Measurements from ENCODE around the gene CSTA.

Gene CSTA

DNA sequence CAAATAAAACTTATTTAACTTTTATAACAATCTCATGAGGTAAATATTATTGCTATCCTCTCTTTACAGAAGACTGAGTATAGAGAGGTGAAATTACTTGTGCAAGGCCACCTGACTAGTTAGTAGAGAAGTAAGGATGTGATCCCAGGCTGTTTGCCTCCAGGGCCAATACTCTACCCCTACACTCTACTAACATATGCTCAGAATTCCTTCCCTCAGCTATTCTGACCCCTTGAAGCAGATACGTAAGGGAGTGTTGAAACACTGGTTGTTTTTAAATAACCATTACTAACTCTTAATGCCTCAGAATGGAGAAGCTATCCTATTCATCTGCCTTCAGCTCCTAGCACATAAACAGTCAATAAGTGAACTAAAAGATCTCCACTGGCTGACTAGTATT, 24.1 kb downstream of the CSTA start:
- Histone ChIP-seq H3K4me3 (ENCODE audit: low read length, poor library complexity, severe bottlenecking) (no peak overlapping the region), H3K9me3 (ENCODE audit: insufficient read depth, low read depth, low read length) (no peaks in the 10 kb centered on the region), H3K9me2 (replicated peaks; ENCODE audit: low read depth, low read length) (no peaks in the 10 kb centered on the region), H2AFZ (ENCODE audit: low read length) (no peak overlapping the region), H3K4me2 (ENCODE audit: low read depth, low read length, poor library complexity, severe bottlenecking) (no peak overlapping the region), H3F3A (ENCODE audit: low read depth) (no peaks in the 10 kb centered on the region), H4K20me1 (ENCODE audit: insufficient read depth, low read length, poor library complexity, severe bottlenecking) (no peaks in the 10 kb centered on the region), H3K27me3 (ENCODE audit: insufficient read depth, low read length, poor library complexity, severe bottlenecking) (no peaks in the 10 kb centered on the region), H3K79me2 (ENCODE audit: insufficient read depth, low read length) (no peaks in the 10 kb centered on the region), H3K9ac (ENCODE audit: low read depth, low read length, poor library complexity, severe bottlenecking) (no peak overlapping the region), H3K36me3 (ENCODE audit: insufficient read depth, low read length) (no peaks in the 10 kb centered on the region), H3K4me1 (ENCODE audit: insufficient read depth, low read length, poor library complexity, severe bottlenecking) (no peaks in the 10 kb centered on the region)
- no peak for TF ChIP-seq EZH2phosphoT487 (IDR thresholded peaks at IDR 0.05; ENCODE audit: borderline replicate concordance)
- TF ChIP-seq, protein P1, sequence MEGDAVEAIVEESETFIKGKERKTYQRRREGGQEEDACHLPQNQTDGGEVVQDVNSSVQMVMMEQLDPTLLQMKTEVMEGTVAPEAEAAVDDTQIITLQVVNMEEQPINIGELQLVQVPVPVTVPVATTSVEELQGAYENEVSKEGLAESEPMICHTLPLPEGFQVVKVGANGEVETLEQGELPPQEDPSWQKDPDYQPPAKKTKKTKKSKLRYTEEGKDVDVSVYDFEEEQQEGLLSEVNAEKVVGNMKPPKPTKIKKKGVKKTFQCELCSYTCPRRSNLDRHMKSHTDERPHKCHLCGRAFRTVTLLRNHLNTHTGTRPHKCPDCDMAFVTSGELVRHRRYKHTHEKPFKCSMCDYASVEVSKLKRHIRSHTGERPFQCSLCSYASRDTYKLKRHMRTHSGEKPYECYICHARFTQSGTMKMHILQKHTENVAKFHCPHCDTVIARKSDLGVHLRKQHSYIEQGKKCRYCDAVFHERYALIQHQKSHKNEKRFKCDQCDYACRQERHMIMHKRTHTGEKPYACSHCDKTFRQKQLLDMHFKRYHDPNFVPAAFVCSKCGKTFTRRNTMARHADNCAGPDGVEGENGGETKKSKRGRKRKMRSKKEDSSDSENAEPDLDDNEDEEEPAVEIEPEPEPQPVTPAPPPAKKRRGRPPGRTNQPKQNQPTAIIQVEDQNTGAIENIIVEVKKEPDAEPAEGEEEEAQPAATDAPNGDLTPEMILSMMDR (conservative IDR thresholded peaks at IDR 0.05; ENCODE audit: low read length): no peak

DNA sequence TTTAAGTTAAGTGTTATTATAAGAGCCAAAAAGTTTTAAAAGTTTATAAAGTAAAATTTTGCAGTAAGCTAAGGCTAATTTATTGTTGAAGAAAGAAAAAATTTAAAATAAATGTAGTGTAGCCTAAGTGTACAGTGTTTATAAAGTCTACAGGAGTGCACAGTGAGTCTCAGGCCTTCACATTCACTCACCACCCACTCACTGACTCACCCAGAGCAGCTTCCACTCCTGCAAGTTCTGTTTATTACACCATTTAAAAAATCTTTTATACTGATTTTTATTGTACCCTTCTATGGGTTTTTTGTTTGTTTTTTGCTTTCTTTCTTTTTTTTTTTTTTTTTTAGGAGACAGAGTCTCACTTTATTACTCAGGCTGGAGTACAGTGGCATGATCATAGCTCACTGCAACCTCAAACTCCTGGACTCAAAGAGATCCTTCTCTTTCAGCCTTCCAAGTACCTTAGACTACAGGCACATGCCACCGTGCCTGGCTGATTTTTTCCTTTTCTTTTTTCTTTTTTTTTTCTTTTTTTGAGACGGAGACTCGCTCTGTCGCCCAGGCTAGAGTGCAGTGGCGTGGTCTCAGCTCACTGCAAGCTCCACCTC, 25.9 kb downstream of the CSTA start:
- H3K4me3 ChIP-seq (ENCODE audit: low read length, poor library complexity, severe bottlenecking): no peak overlapping the region
- H3K27me3 ChIP-seq (ENCODE audit: insufficient read depth, low read length, poor library complexity, severe bottlenecking): no peaks in the 10 kb centered on the region
- no peaks in the 10 kb centered on the region for H4K20me1 ChIP-seq (ENCODE audit: insufficient read depth, low read length, poor library complexity, severe bottlenecking)
- H3K9me2 ChIP-seq (replicated peaks; ENCODE audit: low read depth, low read length): no peaks in the 10 kb centered on the region
- no peaks in the 10 kb centered on the region for H3K79me2 ChIP-seq (ENCODE audit: insufficient read depth, low read length)
- H3K4me1 ChIP-seq (ENCODE audit: insufficient read depth, low read length, poor library complexity, severe bottlenecking): peaks cover 6% of the 10 kb centered on the region
- H3F3A ChIP-seq (ENCODE audit: low read depth): no peaks in the 10 kb centered on the region
- H3K9ac ChIP-seq (ENCODE audit: low read depth, low read length, poor library complexity, severe bottlenecking): no peak overlapping the region
- H3K4me2 ChIP-seq (ENCODE audit: low read depth, low read length, poor library complexity, severe bottlenecking): no peak overlapping the region
- H2AFZ ChIP-seq (ENCODE audit: low read length): no peak overlapping the region
- no peaks in the 10 kb centered on the region for H3K36me3 ChIP-seq (ENCODE audit: insufficient read depth, low read length)
- TF ChIP-seq, protein P1 (conservative IDR thresholded peaks at IDR 0.05; ENCODE audit: low read length): no peak
- TF ChIP-seq EZH2phosphoT487 (IDR thresholded peaks at IDR 0.05; ENCODE audit: borderline replicate concordance): no peak
- no peaks in the 10 kb centered on the region for H3K9me3 ChIP-seq (ENCODE audit: insufficient read depth, low read depth, low read length)

DNA sequence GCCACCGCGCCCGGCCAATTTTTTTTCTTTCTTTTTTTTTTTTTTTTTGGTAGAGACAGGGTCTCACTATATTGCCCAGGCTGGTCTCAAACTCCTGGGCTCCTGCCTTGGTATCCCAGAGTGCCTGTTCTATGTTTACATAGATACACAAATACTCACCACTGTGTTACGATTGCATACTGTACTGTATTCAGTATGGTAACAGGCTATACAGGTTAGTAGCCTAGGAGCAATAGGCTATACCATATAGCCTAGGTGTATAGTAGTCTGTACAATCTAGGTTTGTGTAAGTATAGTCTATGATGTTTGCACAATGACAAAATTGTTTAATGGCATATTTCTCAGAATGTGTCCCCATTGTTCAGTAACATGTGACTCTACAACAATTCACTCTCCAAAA, 26.6 kb downstream of the CSTA start:
- Histone ChIP-seq H3K9ac (ENCODE audit: low read depth, low read length, poor library complexity, severe bottlenecking) (no peak overlapping the region), H3K4me3 (ENCODE audit: low read length, poor library complexity, severe bottlenecking) (no peak overlapping the region), H3K4me1 (ENCODE audit: insufficient read depth, low read length, poor library complexity, severe bottlenecking) (peaks cover 6% of the 10 kb centered on the region), H2AFZ (ENCODE audit: low read length) (no peak overlapping the region), H3F3A (ENCODE audit: low read depth) (no peaks in the 10 kb centered on the region), H3K4me2 (ENCODE audit: low read depth, low read length, poor library complexity, severe bottlenecking) (no peak overlapping the region), H3K9me3 (ENCODE audit: insufficient read depth, low read depth, low read length) (no peaks in the 10 kb centered on the region), H3K79me2 (ENCODE audit: insufficient read depth, low read length) (no peaks in the 10 kb centered on the region), H3K27me3 (ENCODE audit: insufficient read depth, low read length, poor library complexity, severe bottlenecking) (no peaks in the 10 kb centered on the region), H4K20me1 (ENCODE audit: insufficient read depth, low read length, poor library complexity, severe bottlenecking) (no peaks in the 10 kb centered on the region), H3K36me3 (ENCODE audit: insufficient read depth, low read length) (no peaks in the 10 kb centered on the region), H3K9me2 (replicated peaks; ENCODE audit: low read depth, low read length) (no peaks in the 10 kb centered on the region)
- no peak for TF ChIP-seq EZH2phosphoT487 (IDR thresholded peaks at IDR 0.05; ENCODE audit: borderline replicate concordance)
- TF ChIP-seq, protein P1 (conservative IDR thresholded peaks at IDR 0.05; ENCODE audit: low read length): no peak
